Upper lobe of right lung (tissue), 1 donor: ENCODE data around the gene POU2F1. TPM values are rescaled to one million over a fixed set of nuclear protein-coding genes. Genes with fewer than 3 reads are reported as not detected.
A peak's percentile ranks its signal among the peaks of the same experiment; 100 is the strongest.
"Not testable (repeated sequence)": the region's sequence is repeated elsewhere in the genome, so short reads cannot be mapped to it uniquely, and the experiment has no call there.

Experiments
- ATAC-seq: fragments of 200-7000 bp; cut with Tn5 transposase; one replicate; pipeline ENCODE4 v1.9.1; 2020; ENCODE audit warnings: mild to moderate bottlenecking, moderate library complexity
- DNase-seq: peaks from one replicate; pipeline ENCODE4 v3.0.0-alpha.2; 2020
- H3K27ac ChIP-seq: fragments of 200-600 bp; one replicate; pipeline ENCODE4 v1.8.0; 2022
- H3K27me3 ChIP-seq: fragments of 200-600 bp; one replicate; pipeline ENCODE4 v1.8.0; 2022; ENCODE audit warnings: mild to moderate bottlenecking
- H3K36me3 ChIP-seq: fragments of 200-600 bp; one replicate; pipeline ENCODE4 v1.8.0; 2022
- H3K4me1 ChIP-seq: fragments of 200-600 bp; one replicate; pipeline ENCODE4 v1.8.0; 2022
- H3K4me3 ChIP-seq: fragments of 200-600 bp; one replicate; pipeline ENCODE4 v1.8.0; 2022; ENCODE audit warnings: mild to moderate bottlenecking
- H3K9me3 ChIP-seq: fragments of 200-600 bp; one replicate; pipeline ENCODE4 v1.8.0; 2022
- intact Hi-C: fragments of 100-400 bp; cut with DNase I; formaldehyde crosslinking; loops from one replicate; pipeline ENCODE4 v1.11.0; 2022
- total RNA-seq: library from RNA; stranded (reverse); fragmentation: NEBNext Ultra II Directional; extraction: Animal tissue kit (Norgen Biotek cat#: 25700); gene quantifications from one replicate; pipeline ENCODE4 v1.2.1, GENCODE V29; 2021
- TF ChIP-seq, protein P1 (sequence below): fragments of 200-600 bp; IDR thresholded peaks from one replicate; pipeline ENCODE4 v1.8.0; 2022; ENCODE audit warnings: antibody characterized with exemption
- donor health status: DM: no; HTN: yes; CAD: no; lungs with severe emphysema.

POU2F1 gene
- total RNA-seq, 1 donor from 2014 or later = 15.3 TPM

- H3K27me3 ChIP-seq = no peaks in the 10 kb centered on the region
- H3K4me1 ChIP-seq = no peaks in the 10 kb centered on the region
- peak overlapping the region; percentile 24 for H3K27ac ChIP-seq
- no peak for DNase-seq
- intact Hi-C loops = no loop called here
- no peak overlapping the region for H3K4me3 ChIP-seq
- peak; percentile 73 for ATAC-seq
- H3K36me3 ChIP-seq = no peaks in the 10 kb centered on the region
- no peaks in the 10 kb centered on the region for H3K9me3 ChIP-seq
- TF ChIP-seq, protein P1, sequence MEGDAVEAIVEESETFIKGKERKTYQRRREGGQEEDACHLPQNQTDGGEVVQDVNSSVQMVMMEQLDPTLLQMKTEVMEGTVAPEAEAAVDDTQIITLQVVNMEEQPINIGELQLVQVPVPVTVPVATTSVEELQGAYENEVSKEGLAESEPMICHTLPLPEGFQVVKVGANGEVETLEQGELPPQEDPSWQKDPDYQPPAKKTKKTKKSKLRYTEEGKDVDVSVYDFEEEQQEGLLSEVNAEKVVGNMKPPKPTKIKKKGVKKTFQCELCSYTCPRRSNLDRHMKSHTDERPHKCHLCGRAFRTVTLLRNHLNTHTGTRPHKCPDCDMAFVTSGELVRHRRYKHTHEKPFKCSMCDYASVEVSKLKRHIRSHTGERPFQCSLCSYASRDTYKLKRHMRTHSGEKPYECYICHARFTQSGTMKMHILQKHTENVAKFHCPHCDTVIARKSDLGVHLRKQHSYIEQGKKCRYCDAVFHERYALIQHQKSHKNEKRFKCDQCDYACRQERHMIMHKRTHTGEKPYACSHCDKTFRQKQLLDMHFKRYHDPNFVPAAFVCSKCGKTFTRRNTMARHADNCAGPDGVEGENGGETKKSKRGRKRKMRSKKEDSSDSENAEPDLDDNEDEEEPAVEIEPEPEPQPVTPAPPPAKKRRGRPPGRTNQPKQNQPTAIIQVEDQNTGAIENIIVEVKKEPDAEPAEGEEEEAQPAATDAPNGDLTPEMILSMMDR = no peak
Observed at GRCh38 chr1:167305706-167306277, 85.1 kb downstream of the POU2F1 start.

DNA sequence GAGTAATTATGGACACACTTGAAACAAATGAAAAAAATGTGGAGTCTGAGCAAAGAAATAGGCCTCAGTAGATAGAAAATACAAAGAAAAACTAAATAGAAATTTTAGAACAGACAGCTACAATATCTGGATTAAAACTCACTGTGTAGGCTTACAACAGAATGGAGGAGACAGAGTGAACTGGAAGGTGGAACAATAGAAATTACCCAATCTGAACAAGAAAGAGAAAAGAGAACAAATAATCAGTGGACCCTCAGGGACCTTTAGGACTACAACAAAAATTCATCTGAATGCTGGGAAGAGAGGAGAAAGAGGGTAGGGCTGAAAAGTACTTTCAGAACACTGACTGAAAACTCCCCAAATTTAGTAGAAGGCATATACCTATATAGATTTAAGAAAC is 90.0 kb downstream of the POU2F1 start:
- no peaks in the 10 kb centered on the region for H3K9me3 ChIP-seq
- H3K4me3 ChIP-seq = no peak overlapping the region
- no peak overlapping the region for H3K27ac ChIP-seq
- no peaks in the 10 kb centered on the region for H3K36me3 ChIP-seq
- no peaks in the 10 kb centered on the region for H3K4me1 ChIP-seq
- intact Hi-C loops = no loop called here
- TF ChIP-seq, protein P1 = no peak
- DNase-seq = no peak
- ATAC-seq = no peak
- H3K27me3 ChIP-seq = no peaks in the 10 kb centered on the region

DNA sequence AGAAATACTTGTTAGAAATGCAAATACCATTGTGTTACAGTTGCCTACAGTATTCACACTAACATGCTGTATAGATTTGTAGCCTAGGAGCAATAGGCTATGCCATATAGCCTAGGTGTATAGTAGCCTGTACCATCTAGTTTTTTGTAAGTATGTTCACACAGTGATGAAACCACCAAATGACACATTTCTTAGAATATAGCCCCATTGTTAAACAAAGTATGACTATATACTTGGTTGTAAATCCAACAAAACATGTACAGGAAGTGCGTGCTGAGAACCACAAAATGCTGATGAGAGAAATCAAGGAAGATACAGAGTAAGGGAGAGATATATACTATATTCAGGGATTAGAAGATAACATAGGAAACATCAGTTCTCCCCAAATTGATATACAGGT is 92.2 kb downstream of the POU2F1 start:
- ATAC-seq (no peak), DNase-seq (no peak)
- H3K27ac ChIP-seq = no peak overlapping the region
- no peaks in the 10 kb centered on the region for H3K4me1 ChIP-seq
- H3K4me3 ChIP-seq = no peak overlapping the region
- no peaks in the 10 kb centered on the region for H3K27me3 ChIP-seq
- no peaks in the 10 kb centered on the region for H3K9me3 ChIP-seq
- intact Hi-C loops = no loop called here
- no peaks in the 10 kb centered on the region for H3K36me3 ChIP-seq
- TF ChIP-seq, protein P1 = no peak

DNA sequence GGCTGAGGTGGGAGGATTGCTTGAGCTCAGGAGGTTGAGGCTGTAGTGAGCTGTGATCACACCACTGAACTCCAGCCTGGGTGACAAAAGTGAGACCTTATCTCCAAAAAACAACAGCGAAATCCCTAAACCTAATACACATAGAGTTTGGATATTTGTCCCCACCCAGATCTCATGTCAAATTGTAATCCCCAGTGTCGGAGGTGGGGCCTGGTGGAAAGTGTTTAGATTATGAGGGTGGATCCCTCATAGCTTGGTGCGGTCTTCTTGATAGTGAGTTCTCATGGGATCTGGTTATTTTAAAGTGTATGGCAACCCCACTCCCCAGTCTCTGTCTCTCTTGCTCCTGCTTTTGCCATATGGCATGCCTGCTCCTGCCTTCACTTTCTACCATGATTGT is 94.0 kb downstream of the POU2F1 start:
- DNase-seq = no peak

GRCh38 chr1:167317463-167317862 is 96.8 kb downstream of the POU2F1 start:
- H3K27ac ChIP-seq = no peak overlapping the region
- no peak overlapping the region for H3K4me3 ChIP-seq
- no peak for ATAC-seq
- H3K27me3 ChIP-seq = no peaks in the 10 kb centered on the region
- peaks cover 27% of the 10 kb centered on the region for H3K9me3 ChIP-seq
- intact Hi-C loops = no loop called here
- TF ChIP-seq, protein P1 = no peak
- no peak for DNase-seq
- no peaks in the 10 kb centered on the region for H3K36me3 ChIP-seq
- no peaks in the 10 kb centered on the region for H3K4me1 ChIP-seq

More for the DNA sequence above, 94.0 kb downstream of the POU2F1 start:
- Histone ChIP-seq H3K36me3 (no peaks in the 10 kb centered on the region), H3K27me3 (no peaks in the 10 kb centered on the region), H3K9me3 (peaks cover 3% of the 10 kb centered on the region), H3K27ac (no peak overlapping the region), H3K4me1 (no peaks in the 10 kb centered on the region), H3K4me3 (no peak overlapping the region)
- intact Hi-C loops = no loop called here
- TF ChIP-seq, protein P1 = no peak
- ATAC-seq = no peak

- H3K4me1 ChIP-seq, DNase-seq, H3K4me3 ChIP-seq, ATAC-seq, intact Hi-C loops, H3K27me3 ChIP-seq, H3K27ac ChIP-seq, H3K36me3 ChIP-seq: not testable (repeated sequence)
- H3K9me3 ChIP-seq = peaks cover 38% of the 10 kb centered on the region
Observed at GRCh38 chr1:167319206-167319605, 98.5 kb downstream of the POU2F1 start.
